Liver (tissue), 9 donors: ENCODE measurements around the gene PTPRD. TPM values are rescaled to one million over a fixed set of nuclear protein-coding genes. Genes with fewer than 3 reads are reported as not detected.

Source experiments
- DNase-seq: peaks from one replicate; pipeline ENCODE4 v3.0.0-alpha.2; 2017; ENCODE audit warnings: low spot score
- H3K27ac ChIP-seq, 2 donors: one replicate each; pipeline ENCODE4 v1.7.0; 2013; ENCODE audit warnings: inconsistent platforms in 2 of 2, low read length in 2 of 2, control low read depth in 1 of 2, low read depth in 1 of 2, mild to moderate bottlenecking in 1 of 2
- H3K27me3 ChIP-seq, 4 donors: one replicate each; pipeline versions ENCODE4 v1.6.1 to v1.7.0; 2013; ENCODE audit warnings: low read length in 3 of 4, inconsistent platforms in 1 of 4, mild to moderate bottlenecking in 1 of 4, moderate library complexity in 1 of 4; ENCODE audit not compliant: control insufficient read depth in 4 of 4, insufficient read depth in 4 of 4
- H3K36me3 ChIP-seq, 4 donors: one replicate each; pipeline versions ENCODE4 v1.6.1 to v1.7.0; 2013; ENCODE audit warnings: low read length in 3 of 4, mild to moderate bottlenecking in 3 of 4, low read depth in 1 of 4, moderate library complexity in 1 of 4; ENCODE audit not compliant: control insufficient read depth in 4 of 4, insufficient read depth in 3 of 4
- H3K4me1 ChIP-seq, 4 donors: one replicate each; pipeline versions ENCODE4 v1.6.1 to v1.7.0; 2013; ENCODE audit warnings: low read length in 3 of 4, mild to moderate bottlenecking in 3 of 4, moderate library complexity in 1 of 4; ENCODE audit not compliant: control insufficient read depth in 4 of 4, insufficient read depth in 4 of 4
- H3K4me3 ChIP-seq, 3 donors: one replicate each; pipeline versions ENCODE4 v1.6.1 to v1.7.0; 2013; ENCODE audit warnings: low read length in 3 of 3, control low read depth in 1 of 3, low read depth in 1 of 3, mild to moderate bottlenecking in 1 of 3
- H3K9ac ChIP-seq, 2 donors: one replicate each; pipeline ENCODE4 v1.7.0; 2013; ENCODE audit warnings: low read length in 2 of 2, mild to moderate bottlenecking in 2 of 2, moderate library complexity in 2 of 2, control low read depth in 1 of 2, low read depth in 1 of 2
- H3K9me3 ChIP-seq, 4 donors: one replicate each; pipeline versions ENCODE4 v1.6.1 to v1.7.0; 2013; ENCODE audit warnings: low read length in 3 of 4; ENCODE audit not compliant: control insufficient read depth in 4 of 4
- EGR1 ChIP-seq, 2 donors: IDR thresholded peaks; 2 replicates each; pipeline ENCODE4 v1.6.1; 2016 to 2018; ENCODE audit warnings: antibody characterized with exemption in 2 of 2, low read depth in 2 of 2
- FOXA1 ChIP-seq: IDR thresholded peaks from 2 replicates; pipeline ENCODE4 v1.6.1; 2016; ENCODE audit warnings: antibody characterized with exemption
- FOXA2 ChIP-seq: IDR thresholded peaks from 2 replicates; pipeline ENCODE4 v1.6.1; 2016; ENCODE audit warnings: antibody characterized with exemption
- GABPA ChIP-seq, 2 donors: IDR thresholded peaks in 1 of 2; conservative IDR thresholded peaks in 1 of 2; 2 replicates each; pipeline ENCODE4 v1.6.1; 2016; ENCODE audit warnings: antibody characterized with exemption in 2 of 2, mild to moderate bottlenecking in 1 of 2, moderate library complexity in 1 of 2
- HNF4A ChIP-seq, 2 donors: conservative IDR thresholded peaks; 2 replicates each; pipeline ENCODE4 v1.6.1; 2016; ENCODE audit warnings: antibody characterized with exemption in 2 of 2, mild to moderate bottlenecking in 2 of 2
- HNF4G ChIP-seq: IDR thresholded peaks from 2 replicates; pipeline ENCODE4 v1.6.1; 2016; ENCODE audit warnings: antibody characterized with exemption
- JUND ChIP-seq, 2 donors: IDR thresholded peaks; 2 replicates each; pipeline ENCODE4 v1.6.1; 2016; ENCODE audit warnings: antibody characterized with exemption in 2 of 2
- NR2F2 ChIP-seq: IDR thresholded peaks from 2 replicates; pipeline ENCODE4 v1.6.1; 2016; ENCODE audit warnings: antibody characterized with exemption
- RAD21 ChIP-seq, 2 donors: IDR thresholded peaks; 2 replicates each; pipeline ENCODE4 v1.6.1; 2016; ENCODE audit warnings: antibody characterized with exemption in 2 of 2, mild to moderate bottlenecking in 2 of 2
- RXRA ChIP-seq, 2 donors: IDR thresholded peaks; 2 replicates each; pipeline ENCODE4 v1.6.1; 2017 to 2018; ENCODE audit warnings: antibody characterized with exemption in 2 of 2, mild to moderate bottlenecking in 1 of 2
- SP1 ChIP-seq: IDR thresholded peaks from 2 replicates; pipeline ENCODE4 v1.6.1; 2018; ENCODE audit warnings: antibody characterized with exemption, mild to moderate bottlenecking
- TAF1 ChIP-seq: conservative IDR thresholded peaks from 2 replicates; pipeline ENCODE4 v1.6.1; 2016; ENCODE audit warnings: antibody characterized with exemption, mild to moderate bottlenecking
- WGBS: extraction: QIAGEN DNeasy Blood & Tissue Kit; methylation state at CpG from one replicate; pipeline ENCODE4 v1.1.7; 2013; 5-methylcytosine and 5-hydroxymethylcytosine counted together
- polyA plus RNA-seq, 2 donors: library from polyadenylated mRNA; stranded (reverse) in 1 of 2; unstranded in 1 of 2; fragments of 200-250 nt in 1 of 2; fragments of >200 nt in 1 of 2; fragmentation: Nextera tagmentation in 1 of 2; extraction: Ambion mirVana in 1 of 2; gene quantifications; one replicate each; pipeline versions ENCODE4 v1.2.1 to v1.2.3, GENCODE V29; 2013 to 2015
- total RNA-seq, 2 donors: library from RNA; depleted of rRNA; stranded (reverse); fragments of >200 nt; gene quantifications; one replicate each; pipeline ENCODE4 v1.2.3, GENCODE V29; 2014
- TF ChIP-seq, protein P1 (sequence below): fragments of 150-350 bp; IDR thresholded peaks from 2 replicates; pipeline ENCODE4 v1.5.1; 2017; ENCODE audit warnings: improper control_type of control experiment, low read depth, low read length; ENCODE audit not compliant: missing input control
- TF ChIP-seq, protein P2 (sequence below): IDR thresholded peaks from 2 replicates; pipeline ENCODE4 v1.6.1; 2016; ENCODE audit warnings: antibody characterized with exemption, mild to moderate bottlenecking
- TF ChIP-seq, protein P3 (sequence below): IDR thresholded peaks from 2 replicates; pipeline ENCODE4 v1.6.1; 2016; ENCODE audit warnings: antibody characterized with exemption
- donor health status: healthy.
- donor health status: healthy.
- donor health status: healthy.
- donor health status: healthy.
- donor health status: healthy.

Gene PTPRD
- total and polyA plus RNA-seq, 4 donors: 0.78 to 34.2 (median 4.7) TPM

DNA sequence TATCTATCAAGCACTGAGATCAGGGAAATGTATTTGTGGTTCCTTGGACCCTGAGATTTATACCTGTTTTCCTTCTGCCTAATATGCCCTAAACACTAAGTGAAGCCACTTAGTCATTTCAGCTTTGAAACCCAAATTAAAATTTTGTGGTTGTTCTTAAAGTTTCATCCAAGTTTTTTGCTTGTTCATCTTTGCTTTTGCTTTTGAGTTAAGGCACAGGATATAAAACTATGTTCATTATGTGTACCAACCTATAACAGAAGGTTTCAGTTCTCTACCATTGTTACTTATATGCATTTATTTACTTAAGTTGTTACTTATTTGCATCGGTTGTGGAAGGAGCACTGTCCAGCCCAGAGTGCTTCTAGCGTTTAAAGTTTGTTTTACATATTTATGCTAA, 382.3 kb downstream of the PTPRD start:
- H3K27me3 ChIP-seq: no peaks in the 10 kb centered on the region
- H3K4me1 ChIP-seq: no peaks in the 10 kb centered on the region
- H3K9ac ChIP-seq: no peak overlapping the region
- no peak for DNase-seq
- WGBS: 76% methylated on average over 2 of the region's 2 CpGs
- H3K27ac ChIP-seq: no peak overlapping the region
- H3K36me3 ChIP-seq: no peaks in the 10 kb centered on the region
- no peak overlapping the region for H3K4me3 ChIP-seq
- no peaks in the 10 kb centered on the region for H3K9me3 ChIP-seq
- TF ChIP-seq JUND (IDR thresholded peaks at IDR 0.05) (no peak), RXRA (IDR thresholded peaks at IDR 0.05) (no peak), HNF4A (conservative IDR thresholded peaks at IDR 0.05) (no peak), TAF1 (no peak), RAD21 (IDR thresholded peaks at IDR 0.05) (no peak), EGR1 (IDR thresholded peaks at IDR 0.05; ENCODE audit: low read depth in 2 of 2) (no peak), HNF4G (no peak), FOXA1 (no peak)
- TF ChIP-seq, protein P1, sequence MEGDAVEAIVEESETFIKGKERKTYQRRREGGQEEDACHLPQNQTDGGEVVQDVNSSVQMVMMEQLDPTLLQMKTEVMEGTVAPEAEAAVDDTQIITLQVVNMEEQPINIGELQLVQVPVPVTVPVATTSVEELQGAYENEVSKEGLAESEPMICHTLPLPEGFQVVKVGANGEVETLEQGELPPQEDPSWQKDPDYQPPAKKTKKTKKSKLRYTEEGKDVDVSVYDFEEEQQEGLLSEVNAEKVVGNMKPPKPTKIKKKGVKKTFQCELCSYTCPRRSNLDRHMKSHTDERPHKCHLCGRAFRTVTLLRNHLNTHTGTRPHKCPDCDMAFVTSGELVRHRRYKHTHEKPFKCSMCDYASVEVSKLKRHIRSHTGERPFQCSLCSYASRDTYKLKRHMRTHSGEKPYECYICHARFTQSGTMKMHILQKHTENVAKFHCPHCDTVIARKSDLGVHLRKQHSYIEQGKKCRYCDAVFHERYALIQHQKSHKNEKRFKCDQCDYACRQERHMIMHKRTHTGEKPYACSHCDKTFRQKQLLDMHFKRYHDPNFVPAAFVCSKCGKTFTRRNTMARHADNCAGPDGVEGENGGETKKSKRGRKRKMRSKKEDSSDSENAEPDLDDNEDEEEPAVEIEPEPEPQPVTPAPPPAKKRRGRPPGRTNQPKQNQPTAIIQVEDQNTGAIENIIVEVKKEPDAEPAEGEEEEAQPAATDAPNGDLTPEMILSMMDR: no peak

DNA sequence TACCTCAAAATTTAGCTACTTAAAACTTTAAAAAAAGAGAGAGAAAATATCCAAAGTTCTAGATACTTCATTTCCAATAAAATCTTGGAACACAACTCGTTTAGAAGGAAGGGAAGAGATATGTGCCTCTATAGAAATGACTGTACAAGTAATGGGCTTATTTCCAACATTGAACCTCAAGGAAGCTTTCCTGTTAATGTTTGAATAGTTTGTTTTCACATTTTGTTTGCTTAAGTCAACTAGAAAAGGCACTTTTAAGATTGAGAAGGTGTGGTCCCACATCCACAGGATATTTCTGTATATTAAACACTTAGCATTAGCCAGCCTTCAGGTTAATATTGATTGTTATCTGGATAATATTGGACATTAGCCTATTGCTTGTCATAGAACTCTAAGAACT, 384.7 kb downstream of the PTPRD start:
- 24% methylated on average over 1 of the region's 1 CpG for WGBS
- H3K4me1 ChIP-seq: no peaks in the 10 kb centered on the region
- TF ChIP-seq, protein P2, sequence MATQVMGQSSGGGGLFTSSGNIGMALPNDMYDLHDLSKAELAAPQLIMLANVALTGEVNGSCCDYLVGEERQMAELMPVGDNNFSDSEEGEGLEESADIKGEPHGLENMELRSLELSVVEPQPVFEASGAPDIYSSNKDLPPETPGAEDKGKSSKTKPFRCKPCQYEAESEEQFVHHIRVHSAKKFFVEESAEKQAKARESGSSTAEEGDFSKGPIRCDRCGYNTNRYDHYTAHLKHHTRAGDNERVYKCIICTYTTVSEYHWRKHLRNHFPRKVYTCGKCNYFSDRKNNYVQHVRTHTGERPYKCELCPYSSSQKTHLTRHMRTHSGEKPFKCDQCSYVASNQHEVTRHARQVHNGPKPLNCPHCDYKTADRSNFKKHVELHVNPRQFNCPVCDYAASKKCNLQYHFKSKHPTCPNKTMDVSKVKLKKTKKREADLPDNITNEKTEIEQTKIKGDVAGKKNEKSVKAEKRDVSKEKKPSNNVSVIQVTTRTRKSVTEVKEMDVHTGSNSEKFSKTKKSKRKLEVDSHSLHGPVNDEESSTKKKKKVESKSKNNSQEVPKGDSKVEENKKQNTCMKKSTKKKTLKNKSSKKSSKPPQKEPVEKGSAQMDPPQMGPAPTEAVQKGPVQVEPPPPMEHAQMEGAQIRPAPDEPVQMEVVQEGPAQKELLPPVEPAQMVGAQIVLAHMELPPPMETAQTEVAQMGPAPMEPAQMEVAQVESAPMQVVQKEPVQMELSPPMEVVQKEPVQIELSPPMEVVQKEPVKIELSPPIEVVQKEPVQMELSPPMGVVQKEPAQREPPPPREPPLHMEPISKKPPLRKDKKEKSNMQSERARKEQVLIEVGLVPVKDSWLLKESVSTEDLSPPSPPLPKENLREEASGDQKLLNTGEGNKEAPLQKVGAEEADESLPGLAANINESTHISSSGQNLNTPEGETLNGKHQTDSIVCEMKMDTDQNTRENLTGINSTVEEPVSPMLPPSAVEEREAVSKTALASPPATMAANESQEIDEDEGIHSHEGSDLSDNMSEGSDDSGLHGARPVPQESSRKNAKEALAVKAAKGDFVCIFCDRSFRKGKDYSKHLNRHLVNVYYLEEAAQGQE: no peak
- TF ChIP-seq HNF4A (conservative IDR thresholded peaks at IDR 0.05) (no peak), GABPA (IDR thresholded peaks at IDR 0.05 in 1 of 2, conservative IDR thresholded peaks at IDR 0.05 in 1 of 2) (no peak), NR2F2 (no peak), SP1 (no peak), TAF1 (no peak), FOXA2 (no peak), FOXA1 (no peak), HNF4G (no peak), EGR1 (IDR thresholded peaks at IDR 0.05; ENCODE audit: low read depth in 2 of 2) (no peak)
- TF ChIP-seq, protein P3, sequence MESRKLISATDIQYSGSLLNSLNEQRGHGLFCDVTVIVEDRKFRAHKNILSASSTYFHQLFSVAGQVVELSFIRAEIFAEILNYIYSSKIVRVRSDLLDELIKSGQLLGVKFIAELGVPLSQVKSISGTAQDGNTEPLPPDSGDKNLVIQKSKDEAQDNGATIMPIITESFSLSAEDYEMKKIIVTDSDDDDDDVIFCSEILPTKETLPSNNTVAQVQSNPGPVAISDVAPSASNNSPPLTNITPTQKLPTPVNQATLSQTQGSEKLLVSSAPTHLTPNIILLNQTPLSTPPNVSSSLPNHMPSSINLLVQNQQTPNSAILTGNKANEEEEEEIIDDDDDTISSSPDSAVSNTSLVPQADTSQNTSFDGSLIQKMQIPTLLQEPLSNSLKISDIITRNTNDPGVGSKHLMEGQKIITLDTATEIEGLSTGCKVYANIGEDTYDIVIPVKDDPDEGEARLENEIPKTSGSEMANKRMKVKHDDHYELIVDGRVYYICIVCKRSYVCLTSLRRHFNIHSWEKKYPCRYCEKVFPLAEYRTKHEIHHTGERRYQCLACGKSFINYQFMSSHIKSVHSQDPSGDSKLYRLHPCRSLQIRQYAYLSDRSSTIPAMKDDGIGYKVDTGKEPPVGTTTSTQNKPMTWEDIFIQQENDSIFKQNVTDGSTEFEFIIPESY: no peak
- no peak for DNase-seq
- H3K9ac ChIP-seq: no peak overlapping the region
- H3K36me3 ChIP-seq: no peaks in the 10 kb centered on the region
- no peaks in the 10 kb centered on the region for H3K27me3 ChIP-seq
- H3K9me3 ChIP-seq: no peaks in the 10 kb centered on the region
- H3K4me3 ChIP-seq: no peak overlapping the region
- no peak overlapping the region for H3K27ac ChIP-seq
